Gastroesophageal sphincter (tissue), 4 donors: ENCODE measurements around the gene OTOA. TPM values are rescaled to one million over a fixed set of nuclear protein-coding genes. Genes with fewer than 3 reads are reported as not detected.

Experiments used
- ATAC-seq: fragments of 150-250 bp; one replicate; pipeline ENCODE4 v1.9.1; 2016; ENCODE audit warnings: mild to moderate bottlenecking, moderate library complexity
- H3K27ac ChIP-seq, 4 donors: fragments of 200-600 bp; sonication (generic) in 3 of 4; 1 replicate in 3 of 4; 2 replicates in 1 of 4; pipeline ENCODE4 v1.5.1; 2016 to 2019
- H3K27me3 ChIP-seq: fragments of 200-600 bp; sonication (generic); one replicate; pipeline ENCODE4 v1.5.1; 2019
- H3K36me3 ChIP-seq, 2 donors: fragments of 200-600 bp; sonication (generic); one replicate each; pipeline ENCODE4 v1.5.1; 2019; ENCODE audit warnings: control low read depth in 1 of 2
- H3K4me1 ChIP-seq, 3 donors: fragments of 200-600 bp; sonication (generic); 1 replicate in 2 of 3; 2 replicates in 1 of 3; pipeline ENCODE4 v1.5.1; 2016 to 2019; ENCODE audit warnings: control low read depth in 2 of 3
- H3K4me3 ChIP-seq, 2 donors: fragments of 200-600 bp; sonication (generic); one replicate each; pipeline ENCODE4 v1.5.1; 2019; ENCODE audit warnings: mild to moderate bottlenecking in 1 of 2, moderate library complexity in 1 of 2
- H3K9me3 ChIP-seq, 3 donors: fragments of 200-600 bp; sonication (generic); one replicate each; pipeline ENCODE4 v1.5.1; 2017 to 2019; ENCODE audit warnings: control low read depth in 2 of 3
- CTCF ChIP-seq, 4 experiments: fragments of 200-600 bp in 2 of 4; fragments of 450-650 bp in 2 of 4; sonication (generic) in 1 of 4; IDR thresholded peaks; one replicate each; pipeline ENCODE4 v1.5.1; 2017 to 2019; ENCODE audit warnings: antibody characterized with exemption in 4 of 4, mild to moderate bottlenecking in 2 of 4, moderate library complexity in 2 of 4
- EP300 ChIP-seq: sonication (generic); formaldehyde crosslinking; IDR thresholded peaks from one replicate; pipeline ENCODE4 v1.6.1; 2017; ENCODE audit warnings: antibody characterized with exemption, mild to moderate bottlenecking
- POLR2A ChIP-seq, 2 donors: fragments of 450-650 bp; IDR thresholded peaks; one replicate each; pipeline ENCODE4 v1.6.1; 2017; ENCODE audit warnings: antibody characterized with exemption in 2 of 2, mild to moderate bottlenecking in 2 of 2, moderate library complexity in 1 of 2
- POLR2AphosphoS5 ChIP-seq: sonication (generic); formaldehyde crosslinking; IDR thresholded peaks from one replicate; pipeline ENCODE4 v1.6.1; 2017; ENCODE audit warnings: antibody characterized with exemption
- WGBS, 2 donors: methylation state at CpG; one replicate each; pipeline ENCODE4 v1.1.5; 2018; ENCODE audit warnings: low coverage in 1 of 2; 5-methylcytosine and 5-hydroxymethylcytosine counted together
- total RNA-seq, 4 donors: library from RNA; depleted of rRNA; stranded (reverse); fragments of >200 nt; gene quantifications; one replicate each; pipeline ENCODE4 v1.1.0, GENCODE V29; 2016

The OTOA gene
- total RNA-seq, 4 donors from 2014 or later = 0.54 TPM; not detected in 3

GRCh38 chr16:21652453-21652852 lies 11.3 kb upstream of the OTOA start, which contains the start of gene IGSF6:
Gene IGSF6, minus strand, starts transcription at chr16:21652608. Its CDS starts 10 bp downstream, at chr16:21652598.
- peaks cover 0 to 20% of the 10 kb centered on the region in 2 donors for H3K36me3 ChIP-seq
- ATAC-seq = no peak
- peak within 1 kb of the TSS in 1 of 2 donors; percentile 0 for H3K4me3 ChIP-seq
- no peak for TF ChIP-seq EP300
- TF ChIP-seq POLR2A (IDR thresholded peaks at IDR 0.05) = no peak
- TF ChIP-seq CTCF (IDR thresholded peaks at IDR 0.05) = no peak
- no peak for TF ChIP-seq POLR2AphosphoS5
- peak within 1 kb of the TSS in 1 of 4 donors; percentile 6 for H3K27ac ChIP-seq
- H3K27me3 ChIP-seq = no peaks in the 10 kb centered on the region
- H3K9me3 ChIP-seq = no peaks in the 10 kb centered on the region
- H3K4me1 ChIP-seq = peaks cover 0 to 8% (median 0%) of the 10 kb centered on the region in 3 donors
- 80 to 85% methylated on average over 5 to 6 of the region's 6 CpGs for WGBS, 2 donors

GRCh38 chr16:21653571-21653970 lies 10.2 kb upstream of the OTOA start:
- no peak overlapping the region for H3K27ac ChIP-seq

GRCh38 chr16:21654466-21654865 lies 9.3 kb upstream of the OTOA start:
- Histone ChIP-seq H3K9me3 (no peaks in the 10 kb centered on the region), H3K4me1 (peaks cover 0 to 8% (median 0%) of the 10 kb centered on the region in 3 donors), H3K27ac (no peak overlapping the region), H3K4me3 (no peak overlapping the region), H3K27me3 (no peaks in the 10 kb centered on the region), H3K36me3 (peaks cover 0 to 20% of the 10 kb centered on the region in 2 donors)
- 67 to 100% methylated on average over 1 of the region's 1 CpG for WGBS, 2 donors
- ATAC-seq = no peak
- TF ChIP-seq CTCF (IDR thresholded peaks at IDR 0.05) (no peak), EP300 (no peak), POLR2A (IDR thresholded peaks at IDR 0.05) (no peak), POLR2AphosphoS5 (no peak)

More at GRCh38 chr16:21653571-21653970, 10.2 kb upstream of the OTOA start:
- 88 to 100% methylated on average over 1 of the region's 5 CpGs for WGBS, 2 donors
- peaks cover 0 to 8% (median 0%) of the 10 kb centered on the region in 3 donors for H3K4me1 ChIP-seq
- H3K27me3 ChIP-seq = no peaks in the 10 kb centered on the region
- peak; percentile 25 for ATAC-seq
- no peak for TF ChIP-seq EP300
- TF ChIP-seq POLR2AphosphoS5 = no peak
- TF ChIP-seq CTCF (IDR thresholded peaks at IDR 0.05) = no peak
- TF ChIP-seq POLR2A (IDR thresholded peaks at IDR 0.05) = no peak
- no peak overlapping the region for H3K4me3 ChIP-seq
- peaks cover 0 to 20% of the 10 kb centered on the region in 2 donors for H3K36me3 ChIP-seq
- no peaks in the 10 kb centered on the region for H3K9me3 ChIP-seq

- H3K27ac ChIP-seq = no peak overlapping the region
- H3K27me3 ChIP-seq = no peaks in the 10 kb centered on the region
- H3K36me3 ChIP-seq = peaks cover 0 to 20% of the 10 kb centered on the region in 2 donors
- no peaks in the 10 kb centered on the region for H3K9me3 ChIP-seq
- no peak for ATAC-seq
- TF ChIP-seq POLR2A (IDR thresholded peaks at IDR 0.05) (no peak), POLR2AphosphoS5 (no peak), EP300 (no peak), CTCF (IDR thresholded peaks at IDR 0.05) (no peak)
- peaks cover 0 to 8% (median 0%) of the 10 kb centered on the region in 3 donors for H3K4me1 ChIP-seq
- H3K4me3 ChIP-seq = no peak overlapping the region
- WGBS, 2 donors = 84 to 85% methylated on average over 2 of the region's 2 CpGs
Measured at GRCh38 chr16:21654881-21655280, 8.9 kb upstream of the OTOA start.
